ENCODE measurements around the gene DPF3. TPM values are rescaled to one million over a fixed set of nuclear protein-coding genes. Genes with fewer than 3 reads are reported as not detected.
A peak's percentile ranks its signal among the peaks of the same experiment; 100 is the strongest.

DPF3 gene
- total RNA-seq, 2 donors from 2014 or later = 18.9 to 23.3 TPM

DNA sequence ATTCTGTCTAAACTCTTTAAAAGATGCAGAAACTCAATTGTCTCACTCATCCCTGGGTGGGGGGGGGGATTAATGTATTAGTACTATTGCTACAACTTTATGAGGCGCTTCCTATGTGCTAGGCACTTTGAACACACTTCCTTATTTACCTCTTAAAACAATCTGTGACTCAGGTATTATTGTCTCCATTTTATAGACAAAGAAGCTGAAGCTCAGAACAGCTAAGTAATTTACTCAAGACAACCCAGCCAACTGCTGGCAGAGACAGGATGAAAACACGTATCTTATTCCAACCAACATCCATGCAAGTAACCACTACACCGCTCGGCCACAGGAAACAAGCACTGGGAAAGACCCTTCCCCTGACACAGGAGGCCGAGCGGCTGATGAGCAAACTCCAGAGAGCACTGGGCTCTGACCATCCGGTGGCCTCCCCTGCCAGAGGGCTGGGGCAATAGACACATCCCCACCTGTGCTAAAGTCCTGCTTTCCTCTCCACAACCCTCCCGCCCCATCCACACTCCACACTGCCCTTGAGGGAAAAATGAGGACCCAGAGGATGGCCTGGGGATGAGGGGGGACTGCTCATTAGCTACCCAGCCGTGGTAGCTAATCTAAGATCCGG lies 244.2 kb downstream of the DPF3 start:
- DNase-seq (no peak), ATAC-seq (no peak)
- intact Hi-C loops (cut with DNase I) = no loop called here

DNA sequence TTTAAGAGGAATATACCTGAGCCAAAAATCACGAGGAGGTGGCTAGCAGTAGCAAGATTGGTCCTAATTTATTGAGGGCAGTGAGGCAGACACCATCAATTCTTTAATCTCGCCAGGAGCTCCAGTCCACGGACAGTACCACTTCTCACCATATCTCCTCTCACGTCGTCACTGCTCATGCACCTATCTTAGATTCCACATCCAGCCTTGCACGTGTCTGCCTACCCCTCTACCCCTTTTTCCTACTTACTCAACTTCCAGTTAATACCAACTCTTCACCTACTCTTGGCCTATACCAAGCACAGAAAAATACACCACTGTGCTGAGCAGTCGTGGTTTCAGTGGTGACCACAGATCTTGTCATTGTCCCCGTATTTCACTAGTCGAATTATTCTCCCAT lies 246.1 kb downstream of the DPF3 start:
- no peak for DNase-seq
- intact Hi-C loops (cut with DNase I) = no loop called here
- ATAC-seq = no peak

DNA sequence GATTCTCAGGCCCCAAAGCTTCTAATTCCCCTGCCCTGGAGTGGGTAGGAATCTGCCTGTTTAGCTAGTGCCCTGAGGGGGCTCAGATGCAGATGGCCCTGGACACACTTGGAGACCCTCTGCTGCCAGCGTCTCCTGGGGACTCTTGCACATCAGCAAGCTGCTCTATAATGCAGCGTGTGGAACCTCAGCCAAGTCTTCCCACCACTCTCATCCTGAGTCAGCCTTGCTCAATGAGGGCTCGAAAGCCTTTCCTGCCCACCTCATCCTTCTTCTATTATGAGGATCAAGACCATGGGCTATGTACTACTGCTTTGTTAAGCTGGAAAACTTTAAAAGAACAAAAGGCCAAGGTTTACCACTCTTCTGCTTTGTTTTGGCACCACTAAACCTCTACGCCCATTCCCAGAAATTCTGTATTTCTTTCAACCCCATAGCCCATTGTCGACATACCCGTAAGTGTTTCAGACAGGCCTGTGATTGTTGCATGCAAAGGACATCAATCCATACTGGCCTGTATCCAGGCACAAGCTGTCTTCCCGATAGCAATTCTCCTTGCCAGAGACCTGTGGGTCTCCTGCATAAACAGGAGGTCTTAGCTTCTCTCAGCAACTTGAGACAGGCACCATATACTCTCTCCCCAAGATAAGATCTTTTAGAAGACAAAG lies 246.9 kb downstream of the DPF3 start:
- intact Hi-C loops (cut with DNase I) = no loop called here
- ATAC-seq (no peak), DNase-seq (no peak)

DNA sequence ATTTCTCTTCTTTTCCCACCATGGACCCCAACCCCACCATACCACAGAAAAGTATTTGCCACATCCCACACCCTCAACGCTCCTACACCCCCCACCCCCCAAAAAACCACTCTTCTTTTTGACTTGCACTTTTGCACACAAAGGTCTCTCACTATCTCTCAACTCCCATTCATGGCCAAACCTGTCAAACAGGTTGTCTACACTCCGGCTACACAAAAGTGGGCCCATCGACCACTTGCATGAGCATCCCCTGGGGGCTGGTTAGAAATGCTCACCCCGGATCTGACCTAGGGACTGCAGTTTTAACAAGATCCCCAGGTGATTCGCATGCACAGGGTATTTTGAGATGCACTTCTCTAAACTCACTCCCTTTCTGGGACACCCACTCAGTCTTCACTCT lies 248.2 kb downstream of the DPF3 start:
- ATAC-seq (no peak), DNase-seq (no peak)
- intact Hi-C loops (cut with DNase I) = no loop called here

DNA sequence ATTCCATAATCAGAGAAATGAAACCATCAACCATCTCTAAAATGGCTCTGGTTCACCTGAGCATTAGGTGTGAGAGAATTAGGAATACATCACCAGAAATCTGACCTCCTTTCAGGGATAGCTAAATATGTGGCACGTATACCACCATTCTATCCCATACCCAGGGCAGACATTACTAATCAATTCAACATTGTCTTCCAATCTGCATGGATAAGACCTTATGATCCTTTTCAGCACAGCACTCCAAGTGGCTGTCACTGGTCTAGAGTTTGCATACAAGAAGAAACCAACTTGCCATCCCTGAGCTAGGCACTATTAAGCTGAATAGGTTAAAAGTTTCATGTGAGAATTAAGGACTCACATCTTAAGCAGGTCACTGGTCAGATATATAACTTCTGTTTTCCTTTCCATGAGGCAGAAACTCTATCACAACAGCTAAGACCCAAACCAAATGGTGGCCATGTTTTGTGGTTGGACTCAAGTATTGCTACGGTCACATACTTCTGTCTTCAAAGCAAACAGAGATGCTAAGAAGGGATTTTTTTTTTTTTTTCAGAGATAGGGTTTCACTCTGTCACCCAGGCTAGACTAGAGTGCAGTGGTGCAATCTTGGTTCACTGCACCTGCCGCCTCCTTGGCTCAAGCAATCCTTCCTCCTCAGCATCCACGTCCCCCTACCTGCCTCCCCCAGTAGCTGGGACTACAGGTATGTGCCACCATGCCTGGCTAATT lies 249.0 kb downstream of the DPF3 start:
- ATAC-seq (no peak), DNase-seq (no peak)
- intact Hi-C loops (cut with DNase I) = no loop called here

DNA sequence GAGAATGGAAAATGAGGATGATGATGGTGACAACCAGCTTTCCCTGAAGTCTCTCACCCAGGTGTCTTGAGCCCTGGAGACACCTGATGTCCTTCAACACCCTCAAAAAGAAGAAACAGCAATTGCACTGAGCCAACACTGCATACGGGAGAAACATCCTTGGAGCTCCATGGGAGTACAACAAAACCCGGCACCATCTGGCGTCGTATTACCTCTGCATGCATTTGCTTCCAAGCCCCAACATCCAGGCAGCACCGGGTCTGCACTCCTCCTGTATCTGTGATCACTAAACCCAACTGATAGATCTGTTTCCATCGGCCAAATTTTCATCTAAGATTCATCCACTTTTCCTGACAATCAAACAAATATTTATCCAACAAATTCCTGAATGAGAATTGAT lies 249.9 kb downstream of the DPF3 start:
- no peak for DNase-seq
- intact Hi-C loops (cut with DNase I) = no loop called here
- no peak for ATAC-seq

DNA sequence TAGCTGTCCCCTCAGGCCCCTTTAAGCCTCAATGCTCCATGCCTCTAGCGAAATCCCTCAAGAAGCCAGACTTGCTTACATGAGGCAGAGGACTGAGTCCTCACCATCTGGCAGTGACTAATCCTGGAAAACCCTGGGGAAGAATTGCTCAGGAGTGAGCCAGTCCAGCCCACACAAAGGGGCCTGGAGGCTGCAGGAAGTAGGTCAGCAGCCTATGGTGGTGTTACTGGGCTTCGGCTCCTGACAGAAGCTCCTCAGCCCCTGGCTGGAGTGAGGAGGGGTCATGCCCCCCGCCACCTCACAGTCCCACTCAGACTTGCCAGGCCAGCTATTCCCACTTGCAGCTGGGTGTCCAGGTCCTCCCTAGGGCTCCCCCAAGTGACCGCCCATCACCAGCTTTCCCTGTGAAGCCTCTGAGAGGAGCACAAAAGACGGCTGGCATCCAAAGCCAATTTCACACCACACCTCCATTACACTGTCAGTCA lies 250.5 kb downstream of the DPF3 start:
- intact Hi-C loops (cut with DNase I) = no loop called here
- ATAC-seq (peak; percentile 80 to 97), DNase-seq (peak; percentile 50)

DNA sequence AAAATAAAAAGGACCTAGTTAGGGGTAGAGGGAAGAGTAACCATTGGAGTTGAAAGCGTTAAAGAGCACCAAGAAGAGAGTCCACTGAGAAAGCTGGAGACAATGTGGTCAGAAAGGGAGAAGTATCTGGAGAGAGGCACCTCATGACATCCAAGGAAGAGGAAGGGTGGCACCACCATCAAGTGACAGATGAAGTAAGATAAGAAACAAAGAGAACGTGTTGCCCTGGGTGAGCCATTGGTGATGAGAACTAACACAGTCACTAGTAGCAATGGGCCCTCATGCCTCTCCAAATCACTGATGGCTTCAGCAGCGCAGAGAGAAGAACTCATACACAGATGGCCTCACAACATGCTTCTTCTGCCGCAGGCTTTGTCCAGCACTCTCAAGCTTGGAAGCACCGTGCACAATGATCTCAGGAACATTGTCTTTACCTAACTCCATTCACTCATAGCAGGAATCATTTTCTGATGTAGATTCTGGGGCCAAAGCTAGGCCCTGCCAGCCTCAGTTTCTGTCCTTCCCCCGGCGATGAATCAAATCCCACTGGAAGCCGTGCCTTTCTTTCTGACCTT lies 252.9 kb downstream of the DPF3 start:
- ATAC-seq (no peak), DNase-seq (no peak)
- intact Hi-C loops (cut with DNase I) = no loop called here

DNA sequence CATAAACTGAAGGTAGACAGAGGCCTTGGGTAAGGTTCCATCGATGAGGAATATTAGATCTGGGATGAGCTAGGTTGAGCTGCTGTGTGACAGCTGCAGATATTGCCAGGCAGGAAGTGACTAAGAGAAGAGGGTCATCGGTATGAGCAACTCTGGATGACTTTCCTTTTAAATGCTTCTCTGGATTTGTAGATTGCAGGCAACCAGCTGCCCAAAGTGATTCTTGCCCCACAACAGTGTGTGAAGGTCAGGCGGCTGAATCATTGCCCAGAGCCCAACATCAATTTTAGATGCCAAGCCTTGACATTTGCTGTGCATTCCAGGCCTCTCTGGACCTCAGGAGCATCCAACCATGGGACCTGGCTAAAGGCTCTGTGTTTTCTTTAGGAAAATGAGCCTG lies 255.9 kb downstream of the DPF3 start:
- no peak for DNase-seq
- ATAC-seq = peak; percentile 55 to 75
- intact Hi-C loops (cut with DNase I) = no loop called here

DNA sequence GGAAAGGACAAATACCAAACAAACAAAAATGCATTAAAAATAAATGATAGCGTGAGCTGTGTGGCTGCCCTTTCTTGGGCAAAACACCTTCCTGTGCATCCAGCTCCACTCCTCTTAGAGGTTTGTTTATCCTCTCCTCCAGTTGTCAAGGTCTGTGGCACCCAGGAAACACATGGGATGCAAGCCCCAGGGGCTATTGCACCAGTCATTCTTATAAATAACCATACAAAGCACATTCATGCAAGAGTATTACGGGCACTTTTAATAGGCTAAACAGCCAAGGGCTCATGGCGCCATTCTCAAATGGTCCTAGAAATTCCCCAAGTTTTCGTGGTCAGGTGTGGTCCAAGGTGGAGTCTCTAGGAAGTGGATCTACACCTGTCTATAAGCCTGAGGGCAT lies 257.0 kb downstream of the DPF3 start:
- no peak for ATAC-seq
- no peak for DNase-seq
- intact Hi-C loops (cut with DNase I) = no loop called here

DNA sequence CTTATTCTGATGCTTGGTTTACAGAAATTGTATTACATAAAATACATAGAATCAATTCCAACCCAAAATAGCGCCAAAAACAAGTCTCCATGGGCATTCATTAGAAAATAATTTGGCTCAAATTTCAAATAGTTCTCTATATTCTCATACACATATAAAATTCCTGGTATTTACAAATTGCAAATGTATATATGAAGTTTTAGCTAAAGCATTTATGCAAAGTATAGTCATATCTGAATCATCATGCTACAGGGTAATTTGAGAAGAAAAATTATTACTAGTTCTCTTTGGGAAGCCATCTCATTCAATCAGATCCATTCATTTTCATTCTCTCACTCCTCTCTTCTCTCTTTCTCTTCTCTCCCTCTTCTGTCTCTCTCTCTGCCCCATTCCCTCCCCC lies 257.8 kb downstream of the DPF3 start:
- intact Hi-C loops (cut with DNase I) = no loop called here
- ATAC-seq (no peak), DNase-seq (no peak)

DNA sequence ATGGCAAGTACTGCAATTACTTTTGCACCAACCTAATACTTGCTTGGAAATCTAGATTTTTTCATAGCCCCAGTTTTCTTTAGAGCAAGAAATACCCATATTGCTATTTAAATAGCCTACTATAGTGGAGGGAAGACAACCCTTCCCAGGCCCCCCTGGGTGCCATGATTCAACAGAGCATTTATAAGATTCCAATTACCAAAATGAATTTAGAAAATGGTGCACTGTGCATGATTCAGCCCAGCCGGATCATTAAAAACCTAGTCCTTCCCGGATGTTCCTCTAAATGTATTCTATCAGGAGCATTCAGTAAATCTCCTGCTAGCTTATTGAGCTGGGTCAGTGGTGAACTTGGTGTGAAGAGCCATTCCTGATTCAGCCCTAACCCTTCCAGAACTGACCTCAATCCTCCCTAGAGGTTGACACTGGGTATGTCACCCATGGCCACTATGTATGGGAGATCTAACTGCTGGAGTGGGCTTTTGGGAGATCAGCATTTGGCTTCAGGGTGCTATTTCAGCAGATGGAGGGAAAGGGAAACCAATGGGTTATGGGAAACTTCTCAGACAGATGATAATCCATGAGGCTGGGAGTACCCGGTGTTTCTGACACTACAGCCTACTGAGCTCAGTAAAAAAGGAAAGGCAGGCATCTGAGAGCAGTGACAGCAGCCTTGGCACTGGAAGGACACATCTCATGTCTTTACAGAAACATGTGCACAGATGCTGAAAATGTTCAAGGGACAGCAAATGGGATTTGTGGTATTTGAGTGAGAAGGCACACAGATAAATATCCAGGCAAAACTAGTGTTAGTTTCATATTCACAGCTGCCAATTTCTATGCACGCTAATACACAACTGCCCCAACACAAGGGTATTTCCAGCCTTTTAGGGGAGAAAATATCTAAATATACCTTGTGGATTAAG lies 258.9 kb downstream of the DPF3 start:
- DNase-seq (no peak), ATAC-seq (no peak)
- intact Hi-C loops (cut with DNase I) = loop anchor here in 1 of 2 donors (5.0 kb wide), 1 partner anchor 68 kb away; no protein-coding TSS in a partner anchor

DNA sequence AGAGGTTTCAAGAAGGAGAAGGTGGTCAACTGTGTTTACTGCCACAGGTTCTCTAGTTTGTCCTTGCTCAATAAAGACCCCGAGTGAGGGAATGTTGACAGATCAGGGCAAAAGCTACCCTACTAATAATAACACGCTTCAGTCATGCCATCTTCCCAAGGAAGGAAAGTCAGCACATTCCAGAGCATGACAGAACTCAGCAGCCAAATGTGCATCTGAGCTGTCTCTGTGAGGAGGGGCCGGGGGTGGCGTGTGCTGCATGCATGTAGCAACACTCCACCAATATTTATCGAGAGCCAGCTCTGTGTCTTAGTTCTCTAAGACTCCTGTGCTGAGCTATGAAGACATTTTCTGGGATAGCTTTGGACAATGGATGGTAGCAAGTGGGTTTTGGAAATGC lies 260.4 kb downstream of the DPF3 start:
- ATAC-seq (peak; percentile 61 to 77), DNase-seq (no peak)
- intact Hi-C loops (cut with DNase I) = loop anchor here in 1 of 2 donors (5.0 kb wide), 1 partner anchor 66 kb away; no protein-coding TSS in a partner anchor

DNA sequence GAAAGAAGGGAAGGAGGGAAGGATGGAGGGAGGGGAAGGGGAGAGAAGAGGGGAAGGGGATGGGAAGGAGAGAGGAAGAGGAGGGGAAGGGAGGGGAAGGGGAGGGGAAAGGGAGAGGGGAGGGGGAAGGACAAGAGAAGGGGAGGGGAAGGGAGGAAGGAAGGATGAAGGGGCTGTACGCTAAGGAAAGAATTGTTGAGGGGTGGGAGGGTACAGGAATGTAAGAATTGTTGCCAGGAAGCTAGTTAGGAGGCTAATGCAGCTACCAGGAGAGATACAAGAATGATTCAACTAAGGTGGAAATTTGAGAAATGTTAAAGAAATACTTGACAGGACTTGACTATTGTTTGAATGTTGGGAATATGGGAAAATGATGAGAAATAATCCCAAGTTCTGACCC lies 261.2 kb downstream of the DPF3 start:
- intact Hi-C loops (cut with DNase I) = loop anchor here in 1 of 2 donors (5.0 kb wide), 1 partner anchor 65 kb away; no protein-coding TSS in a partner anchor
- DNase-seq (no peak), ATAC-seq (no peak)

DNA sequence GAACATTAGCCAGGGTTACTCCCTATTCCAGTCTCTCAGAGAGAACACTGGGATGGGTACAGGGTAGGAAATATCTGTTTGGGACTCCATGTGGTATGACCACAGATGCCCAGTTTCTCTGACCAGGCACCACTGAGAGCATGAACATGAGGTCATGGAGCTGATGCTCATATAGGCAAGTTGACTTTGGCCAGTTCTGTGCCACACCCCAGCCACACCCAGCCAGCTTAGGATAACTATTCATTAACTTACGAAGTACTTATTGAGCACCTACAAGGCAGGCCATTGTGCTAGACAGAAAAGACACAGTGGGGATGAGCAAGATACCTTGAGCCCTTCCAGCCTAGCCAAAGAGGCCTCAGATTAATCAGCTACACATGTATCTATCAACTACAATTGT lies 262.5 kb downstream of the DPF3 start:
- intact Hi-C loops (cut with DNase I) = loop anchor here in 1 of 2 donors (5.0 kb wide), 1 partner anchor 64 kb away; no protein-coding TSS in a partner anchor
- ATAC-seq (no peak), DNase-seq (no peak)

DNA sequence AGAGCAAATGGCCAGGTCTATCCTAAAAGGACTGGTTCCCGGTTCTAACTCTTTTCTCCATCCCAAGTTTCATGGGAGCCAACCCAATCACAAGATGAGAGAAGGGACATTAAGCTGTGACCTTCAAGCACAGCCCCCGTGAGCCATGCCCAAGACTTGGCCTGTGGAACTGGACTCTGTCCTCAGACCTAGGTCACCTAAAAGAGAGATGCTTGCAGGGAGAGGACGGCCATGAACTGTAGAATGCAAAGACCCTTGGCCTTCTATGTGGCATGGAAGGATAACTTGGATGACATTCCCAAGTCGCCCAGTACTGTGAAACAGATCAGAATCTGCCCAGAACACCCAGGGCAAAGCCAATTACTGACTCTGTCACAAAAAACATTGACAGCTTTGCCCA lies 263.5 kb downstream of the DPF3 start:
- no peak for ATAC-seq
- intact Hi-C loops (cut with DNase I) = loop anchor here in 1 of 2 donors (5.0 kb wide), 1 partner anchor 63 kb away; no protein-coding TSS in a partner anchor
- DNase-seq = no peak

DNA sequence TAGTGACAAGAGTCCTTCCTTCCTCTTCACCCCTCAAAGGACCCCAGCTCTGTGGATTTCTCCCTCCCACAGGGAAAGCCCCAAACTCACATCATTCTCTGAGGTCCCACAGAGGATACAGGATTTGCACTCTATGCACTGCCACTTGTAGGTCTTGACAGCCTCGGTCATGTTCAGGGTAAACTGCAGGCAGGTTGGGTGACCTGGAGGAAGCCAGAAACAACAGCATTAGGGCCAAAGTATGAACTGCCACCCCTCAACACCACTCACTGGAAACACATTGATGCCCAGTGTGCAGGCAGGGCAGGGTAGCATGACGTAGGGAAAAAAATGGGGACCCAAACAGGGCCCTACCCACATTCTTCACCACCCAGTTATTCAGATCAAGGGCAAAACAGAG lies 264.4 kb downstream of the DPF3 start:
- no peak for ATAC-seq
- no peak for DNase-seq
- intact Hi-C loops (cut with DNase I) = no loop called here

DNA sequence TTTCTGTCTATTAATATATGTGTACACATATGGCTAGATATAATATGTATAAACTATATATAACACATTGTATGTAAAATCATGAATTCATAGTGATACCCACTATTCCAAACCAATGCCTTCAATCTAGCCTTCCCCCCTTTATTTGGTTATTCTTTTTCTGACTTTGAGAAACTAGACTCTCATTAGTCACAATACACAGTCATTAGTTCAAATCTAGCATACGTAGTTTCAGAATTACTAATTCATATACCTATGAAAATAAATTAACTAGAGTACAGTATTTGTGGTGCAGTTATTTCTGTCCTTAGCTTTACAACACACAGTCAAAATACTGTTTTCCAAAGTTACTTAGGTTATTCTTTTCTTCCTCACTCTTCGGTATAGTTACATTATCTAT lies 268.2 kb downstream of the DPF3 start:
- no peak for ATAC-seq
- intact Hi-C loops (cut with DNase I) = no loop called here
- no peak for DNase-seq

Data from left cardiac atrium (tissue), 4 donors.